HG03159 (cell line): ENCODE data around the gene NPAS3.

Experiments
- ATAC-seq: cut with Tn5 transposase; IDR thresholded peaks from one replicate; pipeline ENCODE4 v1.9.1; 2021; ENCODE audit warnings: mild to moderate bottlenecking, moderate library complexity; ENCODE audit not compliant: unreplicated experiment

NPAS3 gene

GRCh38 chr14:33412450-33412849, 473.8 kb downstream of the NPAS3 start:
- ATAC-seq, result no peak

GRCh38 chr14:33413381-33413780, 474.7 kb downstream of the NPAS3 start:
- no peak for ATAC-seq

GRCh38 chr14:33414041-33414440, 475.4 kb downstream of the NPAS3 start:
- no peak for ATAC-seq

GRCh38 chr14:33420051-33420627, 481.5 kb downstream of the NPAS3 start:
- no peak for ATAC-seq

- no peak for ATAC-seq
Measured at GRCh38 chr14:33430414-33431035, 491.8 kb downstream of the NPAS3 start.

- no peak for ATAC-seq
Measured at GRCh38 chr14:33432407-33433023, 493.8 kb downstream of the NPAS3 start.

GRCh38 chr14:33433396-33433795, 494.7 kb downstream of the NPAS3 start:
- no peak for ATAC-seq

- no peak for ATAC-seq
Measured at GRCh38 chr14:33435911-33436689, 497.4 kb downstream of the NPAS3 start.

- no peak for ATAC-seq
Measured at GRCh38 chr14:33441633-33442032, 503.0 kb downstream of the NPAS3 start.

- no peak for ATAC-seq
Measured at GRCh38 chr14:33444136-33444535, 505.5 kb downstream of the NPAS3 start.

- no peak for ATAC-seq
Measured at GRCh38 chr14:33449268-33449667, 510.6 kb downstream of the NPAS3 start.

- ATAC-seq, result no peak
Measured at GRCh38 chr14:33449703-33450395, 511.2 kb downstream of the NPAS3 start.

- ATAC-seq, result no peak
Measured at GRCh38 chr14:33450416-33450815, 511.7 kb downstream of the NPAS3 start.

GRCh38 chr14:33451211-33451610, 512.5 kb downstream of the NPAS3 start:
- ATAC-seq, result no peak

GRCh38 chr14:33452995-33453394, 514.3 kb downstream of the NPAS3 start:
- ATAC-seq, result no peak

GRCh38 chr14:33454022-33454595, 515.4 kb downstream of the NPAS3 start:
- no peak for ATAC-seq

- ATAC-seq, result no peak
Measured at GRCh38 chr14:33454707-33455106, 516.0 kb downstream of the NPAS3 start.

GRCh38 chr14:33455654-33456345, 517.1 kb downstream of the NPAS3 start:
- no peak for ATAC-seq

- ATAC-seq, result no peak
Measured at GRCh38 chr14:33457021-33457420, 518.3 kb downstream of the NPAS3 start.

GRCh38 chr14:33457617-33458016, 518.9 kb downstream of the NPAS3 start:
- ATAC-seq, result no peak
